Endothelial cell of umbilical vein (primary cell): ENCODE results near the gene CHST8.

ENCODE experiments used
- CTCF ChIP-seq, 2 donors: IDR thresholded peaks; 1 replicate in 1 of 2; 2 replicates in 1 of 2; pipeline ENCODE4 v1.5.1; 2011; ENCODE audit warnings: low read length in 2 of 2, mild to moderate bottlenecking in 2 of 2, moderate library complexity in 2 of 2, control low read depth in 1 of 2, inconsistent platforms in 1 of 2, low read depth in 1 of 2; ENCODE audit not compliant: insufficient read depth in 1 of 2; ENCODE audit errors: extremely low read depth in 1 of 2
- EZH2 ChIP-seq: IDR thresholded peaks from 2 replicates; pipeline ENCODE4 v1.6.1; 2012; ENCODE audit warnings: borderline replicate concordance, low read depth, mild to moderate bottlenecking, moderate library complexity, low read length, inconsistent platforms; ENCODE audit not compliant: severe bottlenecking
- FOS ChIP-seq: IDR thresholded peaks from 2 replicates; pipeline ENCODE4 v1.6.1; 2011; ENCODE audit warnings: mild to moderate bottlenecking, low read length, moderate library complexity, borderline replicate concordance; ENCODE audit not compliant: insufficient read depth
- MAX ChIP-seq: IDR thresholded peaks from 2 replicates; pipeline ENCODE4 v1.6.1; 2011; ENCODE audit not compliant: insufficient read depth, insufficient read length
- MYC ChIP-seq: IDR thresholded peaks from one replicate; pipeline ENCODE4 v1.6.1; 2011; ENCODE audit warnings: mild to moderate bottlenecking, low read depth, low read length
- POLR2A ChIP-seq: IDR thresholded peaks from 2 replicates; pipeline ENCODE4 v1.6.1; 2012; ENCODE audit warnings: low read depth, mild to moderate bottlenecking, control low read depth, low read length
- POLR2AphosphoS5 ChIP-seq: IDR thresholded peaks from 2 replicates; pipeline ENCODE4 v1.6.1; 2012; ENCODE audit warnings: low read depth, mild to moderate bottlenecking, control low read depth, low read length, moderate library complexity; ENCODE audit not compliant: insufficient read depth

DNA sequence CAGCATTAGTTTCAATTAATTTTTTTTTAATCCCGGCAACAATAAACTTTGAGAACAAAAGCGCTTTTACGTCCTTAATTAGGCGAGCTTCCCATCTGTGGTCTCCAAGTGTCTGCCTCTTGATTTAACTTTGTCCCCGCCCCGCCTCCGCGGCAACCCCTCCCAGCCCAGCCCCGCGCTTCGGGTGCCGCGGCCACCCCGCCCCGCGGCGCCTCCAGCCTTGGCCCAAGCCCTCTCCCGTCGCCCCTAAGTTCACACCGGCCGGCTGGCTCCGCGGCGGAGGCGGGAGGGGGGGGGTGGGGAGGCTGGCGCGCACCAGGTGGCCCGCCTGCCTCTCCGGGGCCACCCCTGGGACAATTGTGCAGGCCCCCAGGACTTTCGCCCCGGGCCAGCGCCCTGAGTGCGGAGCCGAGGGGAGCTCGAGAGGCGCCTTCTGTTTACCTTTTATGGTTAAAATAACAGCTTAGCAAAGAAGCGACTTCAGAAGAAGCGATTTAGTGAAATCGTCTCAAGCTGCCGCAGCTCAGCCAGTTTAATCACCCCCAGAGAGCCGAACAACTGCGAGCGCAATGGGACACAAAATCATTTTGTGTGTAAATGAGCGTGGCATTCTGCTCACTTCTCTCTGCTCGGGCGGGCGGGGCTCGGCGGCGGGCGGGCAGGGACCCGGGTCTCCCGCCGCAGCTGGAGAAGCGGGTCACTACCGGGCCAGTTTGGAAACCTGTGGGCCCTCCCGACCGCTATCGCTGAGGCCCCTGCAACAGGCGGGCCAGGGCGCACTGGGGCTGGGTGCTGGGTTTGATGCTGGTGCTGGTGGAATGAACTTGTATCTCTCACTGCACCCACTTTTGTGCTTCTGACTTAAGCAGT, 176.3 kb downstream of the CHST8 start:
- TF ChIP-seq CTCF (IDR thresholded peaks at IDR 0.05; ENCODE audit: extremely low read depth in 1 of 2, insufficient read depth in 1 of 2, low read depth in 1 of 2, low read length in 2 of 2): no peak
- TF ChIP-seq MAX: no peak
- TF ChIP-seq POLR2A: no peak
- TF ChIP-seq EZH2: no peak
- TF ChIP-seq POLR2AphosphoS5: no peak
- no peak for TF ChIP-seq FOS
- TF ChIP-seq MYC: no peak
